Right lobe of liver (tissue), 4 donors: ENCODE measurements around the gene RAB8B.

ENCODE experiments used
- CTCF ChIP-seq, 4 donors: fragments of 200-600 bp in 3 of 4; fragments of 450-650 bp in 1 of 4; IDR thresholded peaks; one replicate each; pipeline versions ENCODE4 v1.5.1 to v1.8.0; 2016 to 2022; ENCODE audit warnings: antibody characterized with exemption in 4 of 4, mild to moderate bottlenecking in 2 of 4
- POLR2A ChIP-seq: fragments of 450-650 bp; IDR thresholded peaks from one replicate; pipeline ENCODE4 v1.6.1; 2017; ENCODE audit warnings: antibody characterized with exemption, mild to moderate bottlenecking
- donor health status: DM: no; HTN: no; CAD: no.
- donor health status: DM: no; HTN: no; CAD: no.
- donor health status: DM: no; HTN: yes; CAD: no.

- TF ChIP-seq CTCF (IDR thresholded peaks at IDR 0.05) (no peak), POLR2A (no peak)
These were observed 71.9 kb downstream of the RAB8B start for GRCh38 chr15:63261311-63261710.
